ENCODE results near the gene FBP2. TPM values are rescaled to one million over a fixed set of nuclear protein-coding genes. Genes with fewer than 3 reads are reported as not detected.

Gene FBP2
- total and polyA plus RNA-seq, 2 experiments from 2014 or later, result not detected

DNA sequence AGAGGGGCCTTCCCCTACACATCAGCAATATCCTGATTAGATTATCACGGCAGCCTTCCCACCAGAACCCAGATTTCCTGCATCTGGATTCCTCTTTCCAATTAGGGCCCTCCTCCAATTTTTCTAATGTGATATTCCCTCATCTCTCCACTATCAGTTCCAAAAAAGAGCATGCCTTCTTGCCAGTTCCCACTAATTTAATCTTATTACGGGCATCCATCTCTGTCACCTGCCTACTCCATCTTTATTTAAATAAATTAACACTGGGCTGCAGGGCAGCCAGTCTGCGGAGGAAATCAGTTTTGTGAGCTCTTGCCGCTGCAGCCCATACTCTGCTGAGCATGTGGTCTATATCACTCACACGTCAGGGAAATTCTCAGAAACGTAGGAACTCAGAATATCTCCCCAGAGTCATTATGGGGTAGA lies 16.6 kb upstream of the FBP2 start:
- Histone ChIP-seq H3K27ac (ENCODE audit: low read depth) (no peak overlapping the region), H3K79me2 (replicated peaks; ENCODE audit: insufficient read depth) (no peaks in the 10 kb centered on the region), H3K4me3 (no peak overlapping the region), H3K4me1 (ENCODE audit: insufficient read depth) (peaks cover 10% of the 10 kb centered on the region; the same call in 1 of the 2 replicates), H3K36me3 (ENCODE audit: insufficient read depth) (no peaks in the 10 kb centered on the region), H3F3A (replicated peaks; ENCODE audit: low read depth) (no peaks in the 10 kb centered on the region), H3K4me2 (no peak overlapping the region), H4K20me1 (replicated peaks; ENCODE audit: insufficient read depth) (no peaks in the 10 kb centered on the region), H3K27me3 (ENCODE audit: insufficient read depth) (no peaks in the 10 kb centered on the region), H3K9me2 (ENCODE audit: insufficient read depth) (no peaks in the 10 kb centered on the region), H2AFZ (no peak overlapping the region)
- H3K27me3 Mint-ChIP-seq (ENCODE audit: insufficient read depth, low read depth, poor library complexity), result peaks cover 3% of the 10 kb centered on the region
- H3K4me1 Mint-ChIP-seq, result peaks cover 23% of the 10 kb centered on the region
- H3K36me3 Mint-ChIP-seq (ENCODE audit: low read depth), result no peaks in the 10 kb centered on the region
- H3K4me3 Mint-ChIP-seq, result no peak overlapping the region
- H3K9me3 Mint-ChIP-seq, result no peaks in the 10 kb centered on the region
- no peak for ATAC-seq
- DNase-seq (ENCODE audit: low spot score), result no peak
- TF ChIP-seq NANOG (IDR thresholded peaks at IDR 0.05; ENCODE audit: borderline replicate concordance) (no peak), CREB1 (CRISPR knock-in tag; IDR thresholded peaks at IDR 0.05; ENCODE audit: low read depth) (no peak), STAT1 (IDR thresholded peaks at IDR 0.05; ENCODE audit: unreplicated experiment) (no peak), REST (IDR thresholded peaks at IDR 0.05; ENCODE audit: unreplicated experiment) (no peak)
- no peak overlapping the region for H3K27ac Mint-ChIP-seq

GRCh38 chr9:94607423-94607691 lies 13.7 kb upstream of the FBP2 start:
- no peaks in the 10 kb centered on the region for H3K79me2 ChIP-seq (replicated peaks; ENCODE audit: insufficient read depth)
- Mint-ChIP-seq H3K4me3 (no peak overlapping the region), H3K4me1 (peaks cover 31% of the 10 kb centered on the region), H3K27me3 (ENCODE audit: insufficient read depth, low read depth, poor library complexity) (peaks cover 11% of the 10 kb centered on the region), H3K36me3 (ENCODE audit: low read depth) (no peaks in the 10 kb centered on the region), H3K9me3 (no peaks in the 10 kb centered on the region), H3K27ac (no peak overlapping the region)
- H2AFZ ChIP-seq, result peak overlapping the region; percentile 94
- H3K4me1 ChIP-seq (ENCODE audit: insufficient read depth), result peaks cover 10% of the 10 kb centered on the region; the same call in 1 of the 2 replicates
- no peaks in the 10 kb centered on the region for H4K20me1 ChIP-seq (replicated peaks; ENCODE audit: insufficient read depth)
- no peaks in the 10 kb centered on the region for H3K27me3 ChIP-seq (ENCODE audit: insufficient read depth)
- H3K4me2 ChIP-seq, result no peak overlapping the region
- 0 out of 2 replicates have a peak, but pooled peaks cover 3% of the 10 kb centered on the region for H3F3A ChIP-seq (replicated peaks; ENCODE audit: low read depth)
- no peaks in the 10 kb centered on the region for H3K36me3 ChIP-seq (ENCODE audit: insufficient read depth)
- no peak for TF ChIP-seq EZH2 (IDR thresholded peaks at IDR 0.05; ENCODE audit: low read depth, unreplicated experiment)
- DNase-seq (ENCODE audit: low spot score) (no peak), ATAC-seq (no peak)
- H3K9me2 ChIP-seq (ENCODE audit: insufficient read depth), result no peaks in the 10 kb centered on the region
- H3K4me3 ChIP-seq, result no peak overlapping the region
- H3K27ac ChIP-seq (ENCODE audit: low read depth), result no peak overlapping the region

GRCh38 chr9:94606646-94607422 lies 13.2 kb upstream of the FBP2 start:
- no peak overlapping the region for H3K4me2 ChIP-seq
- peak overlapping the region; percentile 94 for H2AFZ ChIP-seq
- no peaks in the 10 kb centered on the region for H3K79me2 ChIP-seq (replicated peaks; ENCODE audit: insufficient read depth)
- no peak overlapping the region for H3K27ac ChIP-seq (ENCODE audit: low read depth)
- H3K36me3 Mint-ChIP-seq (ENCODE audit: low read depth), result no peaks in the 10 kb centered on the region
- peaks cover 10% of the 10 kb centered on the region; the same call in 1 of the 2 replicates for H3K4me1 ChIP-seq (ENCODE audit: insufficient read depth)
- TF ChIP-seq EZH2phosphoT487 (IDR thresholded peaks at IDR 0.05; ENCODE audit: unreplicated experiment) (no peak), ZNF331 (CRISPR knock-in tag; IDR thresholded peaks at IDR 0.05; ENCODE audit: low read depth) (no peak), JUNB (IDR thresholded peaks at IDR 0.05; ENCODE audit: unreplicated experiment) (no peak), STAT1 (IDR thresholded peaks at IDR 0.05; ENCODE audit: unreplicated experiment) (no peak), POLR2AphosphoS5 (IDR thresholded peaks at IDR 0.05; ENCODE audit: low read depth) (no peak), EZH2 (IDR thresholded peaks at IDR 0.05; ENCODE audit: low read depth, unreplicated experiment) (no peak)
- H3K27me3 ChIP-seq (ENCODE audit: insufficient read depth), result no peaks in the 10 kb centered on the region
- peaks cover 31% of the 10 kb centered on the region for H3K4me1 Mint-ChIP-seq
- H3K4me3 Mint-ChIP-seq, result no peak overlapping the region
- no peaks in the 10 kb centered on the region for H3K9me2 ChIP-seq (ENCODE audit: insufficient read depth)
- ATAC-seq (no peak), DNase-seq (ENCODE audit: low spot score) (no peak)
- H4K20me1 ChIP-seq (replicated peaks; ENCODE audit: insufficient read depth), result no peaks in the 10 kb centered on the region
- H3K9me3 Mint-ChIP-seq, result no peaks in the 10 kb centered on the region
- no peaks in the 10 kb centered on the region for H3K36me3 ChIP-seq (ENCODE audit: insufficient read depth)
- no peak overlapping the region for H3K4me3 ChIP-seq
- 0 out of 2 replicates have a peak, but pooled peaks cover 3% of the 10 kb centered on the region for H3F3A ChIP-seq (replicated peaks; ENCODE audit: low read depth)
- no peak overlapping the region for H3K27ac Mint-ChIP-seq
- peaks cover 11% of the 10 kb centered on the region for H3K27me3 Mint-ChIP-seq (ENCODE audit: insufficient read depth, low read depth, poor library complexity)
